SHP77 (cell line): ENCODE results near the gene CNTROB.

Experiments used
- DNase-seq, 2 experiments: peaks; one replicate each; lab custom pipeline; 2025; lab: John Stamatoyannopoulos, UW

Gene CNTROB

DNA sequence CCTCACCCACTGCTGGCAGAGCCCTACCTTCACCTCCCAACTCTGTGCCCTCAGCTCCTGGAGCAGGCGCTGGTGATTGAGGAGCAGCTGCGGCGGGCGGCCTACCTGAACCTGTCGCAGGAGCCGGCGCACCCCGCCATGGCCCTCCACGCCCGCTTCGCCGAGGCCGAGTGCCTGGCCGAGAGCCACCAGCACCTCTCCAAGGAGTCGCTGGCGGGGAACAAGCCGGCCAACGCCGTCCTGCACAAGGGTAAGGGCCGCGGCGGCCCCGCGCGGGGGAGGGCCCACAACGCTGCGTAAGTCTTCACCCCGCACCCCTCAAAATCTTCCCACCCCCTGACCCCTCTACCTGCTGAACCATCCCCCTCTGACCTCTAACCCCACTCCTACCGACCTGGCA lies 22.9 kb upstream of the CNTROB start:
- no peak for DNase-seq

DNA sequence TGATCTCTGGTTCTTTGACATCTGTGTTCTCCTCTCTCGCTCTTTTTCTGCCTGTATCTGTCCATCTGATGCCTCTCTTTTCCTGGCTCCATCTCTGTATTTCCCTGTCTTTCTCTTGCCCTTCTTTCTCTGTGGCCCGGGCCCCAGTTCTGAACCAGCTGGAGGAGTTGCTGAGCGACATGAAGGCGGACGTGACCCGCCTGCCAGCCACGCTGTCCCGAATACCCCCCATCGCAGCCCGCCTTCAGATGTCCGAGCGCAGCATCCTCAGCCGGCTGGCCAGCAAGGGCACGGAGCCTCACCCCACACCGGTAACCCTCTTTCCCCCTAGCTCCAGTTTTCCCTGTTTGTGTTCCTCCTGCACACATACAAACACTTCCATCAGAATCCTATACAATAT lies 21.7 kb upstream of the CNTROB start:
- no peak for DNase-seq

DNA sequence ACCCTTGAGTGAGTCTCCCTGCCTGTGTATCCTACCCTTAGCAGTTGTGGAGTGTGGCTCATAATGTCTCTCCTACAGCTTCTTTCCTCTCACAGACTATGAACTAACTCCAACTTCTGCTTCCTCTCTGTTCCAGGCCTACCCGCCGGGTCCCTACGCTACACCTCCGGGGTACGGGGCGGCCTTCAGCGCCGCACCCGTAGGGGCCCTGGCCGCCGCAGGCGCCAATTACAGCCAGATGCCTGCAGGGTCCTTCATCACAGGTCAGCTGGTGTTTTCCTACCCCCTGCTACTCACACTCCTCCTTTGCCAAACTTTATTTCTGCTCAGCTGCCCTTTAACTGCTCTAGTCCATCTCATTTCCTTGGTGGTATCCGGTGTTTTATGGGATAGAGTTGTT lies 21.3 kb upstream of the CNTROB start:
- DNase-seq, result no peak

DNA sequence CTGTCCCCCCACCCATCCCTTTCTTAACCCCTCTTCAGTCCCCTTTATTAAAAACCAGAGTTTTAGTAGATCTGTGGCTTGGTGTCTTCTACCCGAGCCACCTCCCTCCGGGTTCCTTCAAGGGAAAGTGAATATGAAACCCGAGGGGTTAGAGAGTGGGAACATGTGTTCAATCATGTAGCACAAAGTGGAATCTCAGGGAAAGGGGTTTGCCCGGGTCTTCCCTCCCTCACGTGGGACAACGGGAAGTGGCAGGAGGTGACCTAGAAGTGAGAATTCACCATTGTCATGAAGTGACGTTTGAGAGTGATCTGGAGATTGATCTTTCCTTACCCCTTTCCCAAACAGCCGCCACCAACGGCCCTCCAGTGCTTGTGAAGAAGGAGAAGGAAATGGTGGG lies 20.9 kb upstream of the CNTROB start:
- DNase-seq, result no peak

DNA sequence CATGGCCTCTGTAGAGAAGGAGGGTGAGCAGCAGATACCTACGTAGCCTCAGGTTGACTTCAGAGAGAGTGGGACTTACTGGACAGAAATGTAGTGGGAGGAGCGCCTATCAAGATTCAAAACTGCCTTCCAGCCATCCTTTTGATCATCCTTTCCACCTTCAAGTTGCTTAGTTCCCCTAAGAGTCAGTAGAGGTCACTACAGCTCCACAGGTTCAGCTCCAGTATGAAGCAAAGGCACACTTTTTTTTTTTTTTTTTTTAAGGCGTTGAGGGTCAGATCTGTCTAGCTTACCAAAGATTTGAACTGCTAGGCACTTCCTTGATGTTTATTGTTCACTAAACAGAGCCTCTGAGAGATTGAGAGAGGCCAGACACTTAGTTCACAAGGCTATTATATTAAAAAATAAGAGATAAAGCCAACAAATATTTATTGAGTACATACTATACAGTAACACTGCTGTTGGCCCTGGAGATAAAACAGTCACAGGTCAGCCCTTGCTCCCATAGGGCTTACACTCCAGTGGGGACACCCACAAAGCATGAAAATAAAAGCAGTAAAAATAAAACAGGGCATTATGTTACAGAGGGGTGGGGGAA lies 19.0 kb upstream of the CNTROB start:
- peak; percentile 49 to 65 for DNase-seq

DNA sequence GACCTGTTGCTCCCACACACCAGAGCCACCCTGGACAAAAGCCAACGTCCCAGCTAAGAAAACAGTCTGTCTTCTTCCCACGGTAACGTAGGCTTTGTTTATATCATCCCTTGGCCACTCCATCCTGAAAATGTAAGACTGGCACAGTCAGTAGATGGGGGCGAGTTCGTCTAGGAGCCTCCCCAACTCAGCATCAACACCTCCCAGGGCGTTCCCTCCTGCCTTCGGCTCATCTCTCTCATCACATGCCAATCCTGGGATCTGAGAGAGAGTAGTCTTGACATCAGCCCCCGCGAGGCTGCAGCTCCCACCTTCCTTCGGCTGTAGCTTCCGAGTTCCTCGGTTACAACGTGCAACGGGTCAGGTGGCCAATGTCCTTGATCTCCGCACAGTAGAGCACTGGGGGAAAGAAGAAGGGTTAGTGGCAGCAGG lies 16.8 kb upstream of the CNTROB start:
- DNase-seq, result no peak

DNA sequence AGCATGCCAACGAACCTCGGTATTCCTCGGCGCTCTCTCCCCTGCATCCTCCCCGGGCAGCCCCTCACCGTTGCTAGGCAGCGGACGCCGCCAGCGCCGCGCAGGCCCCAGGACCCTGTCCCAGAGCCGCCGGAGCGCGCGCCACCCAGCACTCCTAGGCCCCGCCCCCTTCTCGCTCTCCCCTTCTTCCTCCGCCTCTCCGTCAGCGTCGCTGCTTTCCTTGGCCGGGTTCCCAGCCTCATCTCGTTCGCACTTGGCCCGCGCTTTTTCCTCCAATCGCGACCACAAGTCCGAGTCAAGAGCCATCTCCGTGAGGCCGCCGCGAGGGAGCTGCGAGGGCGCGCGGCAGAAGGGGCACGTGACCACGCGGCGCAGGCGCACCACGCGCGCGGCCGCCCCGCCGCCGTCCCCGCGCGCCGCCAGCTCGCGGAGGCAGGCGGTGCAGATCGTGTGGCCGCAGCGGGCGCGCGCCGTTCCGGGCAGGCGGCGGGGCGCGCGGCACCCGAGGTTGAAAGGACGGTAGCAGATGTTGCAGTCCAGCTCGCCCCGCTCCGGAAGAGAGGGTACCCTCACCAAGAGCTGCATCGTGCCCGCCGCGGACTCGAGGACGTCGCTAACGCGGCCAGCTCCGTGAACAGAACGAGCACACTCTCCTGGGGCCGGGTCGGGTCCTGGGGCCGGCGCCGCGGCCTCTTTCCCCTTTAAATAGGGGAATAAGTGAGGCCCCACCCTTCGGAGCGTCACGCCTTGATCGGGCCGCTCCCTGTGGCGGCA lies 16.2 kb upstream of the CNTROB start, which contains the start of gene RNF227:
TSS of gene RNF227 (minus strand) at position 679 of the 774 bp plus-strand sequence. CDS start at position 585, 94 bp downstream.
- peak; percentile 98 for DNase-seq

DNA sequence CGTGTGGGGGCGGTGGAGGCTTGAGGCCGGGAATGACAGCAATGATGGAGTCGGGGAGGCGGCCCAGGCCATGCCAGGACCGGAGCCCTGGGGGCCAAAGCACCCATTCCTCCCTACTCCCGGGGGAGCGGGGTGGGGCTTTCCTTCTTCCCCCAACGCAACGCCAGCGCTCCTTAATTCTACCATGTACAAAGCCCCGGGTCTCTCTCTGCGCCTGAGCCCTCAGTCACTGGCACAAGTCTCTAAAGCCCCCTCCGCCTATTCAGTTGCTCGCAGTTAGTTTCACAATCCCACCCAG lies 15.7 kb upstream of the CNTROB start:
- no peak for DNase-seq

DNA sequence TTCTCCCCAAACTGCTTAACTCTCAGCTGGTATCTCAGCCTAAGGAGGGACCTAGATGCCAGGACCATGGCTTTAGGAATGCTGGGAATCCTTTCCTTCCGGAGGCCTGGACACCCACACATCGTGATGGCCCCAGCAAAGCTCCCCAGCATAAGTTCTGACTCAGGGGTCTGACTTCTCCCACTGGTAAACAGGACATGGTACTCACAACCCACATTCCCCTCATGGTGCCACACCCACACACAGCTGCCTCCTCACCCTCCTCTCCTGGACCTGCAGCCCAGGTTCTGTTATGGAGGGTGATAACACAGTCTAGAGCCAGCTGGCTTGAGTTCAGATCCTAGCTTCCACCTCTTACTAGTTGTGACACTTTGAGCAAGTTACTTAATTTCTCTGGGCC lies 15.2 kb upstream of the CNTROB start:
- DNase-seq, result peak in 1 of 2 experiments; percentile 8

DNA sequence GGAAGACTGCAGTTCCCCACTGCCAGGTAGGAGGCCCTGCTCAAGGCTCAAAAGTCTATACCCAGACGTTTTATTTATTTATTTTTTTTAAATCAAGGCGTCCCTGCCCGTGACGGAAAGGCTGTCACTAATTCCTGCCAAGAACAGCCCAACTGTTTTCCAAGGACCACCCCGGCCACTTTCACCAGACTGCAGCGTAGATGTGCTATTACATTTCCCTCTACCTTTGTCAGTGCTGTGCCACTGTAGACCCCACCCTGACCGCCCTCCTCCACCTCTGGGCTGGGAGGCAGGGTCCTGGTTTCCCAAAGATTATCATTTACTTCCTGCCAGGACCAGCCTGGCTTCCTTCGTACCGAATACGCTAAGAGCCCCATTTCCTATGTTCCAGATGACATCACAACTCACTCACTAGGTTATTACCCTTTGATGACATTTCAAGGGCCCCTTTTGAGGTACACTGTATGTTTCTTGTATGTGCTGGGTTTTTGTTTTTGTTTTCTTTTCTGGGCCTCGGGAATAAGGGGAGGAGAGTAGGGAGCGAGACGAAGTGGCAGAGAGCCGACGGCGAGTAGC lies 9.6 kb upstream of the CNTROB start:
- no peak for DNase-seq

DNA sequence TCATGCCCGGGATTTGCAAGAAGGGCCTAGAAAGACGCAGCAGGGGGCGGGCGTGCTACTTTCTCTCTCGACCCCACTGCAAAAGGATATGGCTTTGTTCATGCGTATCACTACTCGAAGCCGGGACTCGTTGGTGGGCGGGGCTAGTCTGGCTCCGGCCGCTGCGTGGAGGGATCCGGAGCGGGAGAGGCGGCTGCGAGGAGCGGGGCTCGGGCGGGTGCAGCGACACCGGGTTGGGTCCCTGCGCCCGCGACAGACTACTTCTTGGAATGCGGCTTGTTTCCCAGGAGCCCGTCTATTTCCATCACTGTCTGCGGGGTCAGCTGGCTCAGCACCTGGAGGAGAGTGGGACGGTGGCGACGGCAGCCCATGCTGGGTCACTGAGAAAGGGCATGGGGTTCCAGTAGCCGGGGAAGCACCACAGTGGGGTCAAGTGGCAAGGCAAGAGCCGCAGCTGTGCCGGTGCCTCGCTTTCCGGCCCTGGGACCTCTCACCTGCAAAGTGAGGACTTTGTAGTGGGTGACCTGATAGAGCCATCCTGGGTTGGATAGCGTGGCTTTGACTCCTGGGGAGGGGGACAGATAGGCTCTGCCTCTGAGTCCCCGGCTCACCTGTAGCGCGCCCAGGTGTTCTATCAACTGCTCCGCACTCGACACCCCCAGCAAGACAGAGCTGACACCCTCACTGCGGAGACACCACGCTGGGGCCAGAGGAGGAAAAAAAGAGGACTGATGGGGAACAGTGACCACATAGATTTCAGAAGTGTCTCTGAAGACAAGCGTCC lies 9.0 kb upstream of the CNTROB start:
- DNase-seq, result no peak

DNA sequence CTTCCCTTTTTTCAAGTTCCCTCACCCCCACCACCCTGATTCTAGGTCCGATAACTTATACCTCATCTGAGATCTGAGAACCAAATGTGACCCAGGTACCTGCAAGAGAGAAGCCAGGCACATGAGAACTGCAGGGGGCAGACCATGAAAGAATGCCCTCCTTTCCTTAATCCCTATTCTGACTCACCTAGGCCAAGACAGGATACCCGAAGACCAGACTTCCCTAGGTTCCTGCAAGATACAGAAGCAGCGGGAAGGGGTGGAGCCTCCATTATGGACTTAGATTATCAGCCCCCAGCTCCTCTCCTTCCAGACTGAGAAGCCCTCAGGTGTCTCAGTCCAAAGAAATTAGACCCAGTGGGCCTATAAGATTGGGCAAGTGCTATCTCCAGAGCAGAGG lies 4.4 kb upstream of the CNTROB start:
- DNase-seq, result no peak

DNA sequence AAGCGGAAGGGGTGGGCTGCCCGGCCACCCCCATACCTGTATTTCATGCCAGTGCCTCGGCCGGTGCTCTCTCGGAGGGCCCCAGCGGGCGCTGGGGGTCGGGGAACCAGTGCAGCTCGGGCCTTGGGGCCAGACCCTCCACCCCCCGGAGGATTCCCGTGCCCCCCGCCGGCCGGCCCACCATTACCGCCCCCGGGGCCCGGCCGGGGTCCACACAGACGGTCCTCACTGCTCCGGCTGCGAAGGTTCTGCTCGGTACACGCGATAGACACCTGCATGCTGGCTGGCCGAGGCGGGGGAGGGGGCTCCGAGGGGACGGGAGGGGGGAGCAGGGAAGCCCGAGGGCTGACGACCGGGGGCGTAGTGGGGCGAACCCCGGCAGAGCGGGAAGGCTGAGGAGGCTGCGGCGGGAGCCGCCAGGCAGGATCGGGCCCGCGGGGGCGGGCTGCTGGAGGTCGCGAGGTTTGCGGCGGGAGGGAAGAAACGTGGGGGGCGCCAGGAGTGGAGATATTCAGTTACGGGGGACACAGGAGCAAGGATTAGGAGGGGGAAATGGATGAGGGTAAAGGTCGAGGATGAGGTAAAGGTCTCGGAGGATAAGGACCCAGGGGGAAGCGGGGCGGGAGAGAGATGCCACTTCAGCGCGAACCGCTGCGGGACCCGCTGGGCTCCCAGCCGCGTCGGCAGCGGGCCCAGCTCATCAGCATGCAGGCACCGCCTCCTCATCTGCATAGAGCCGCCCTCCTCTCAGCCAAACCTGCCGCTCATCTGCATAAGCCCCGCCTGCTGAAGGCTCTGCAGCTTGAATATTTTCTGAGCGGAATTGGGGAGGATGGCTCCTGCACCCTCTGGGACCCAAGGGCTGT lies 2.6 kb upstream of the CNTROB start, which contains the start of gene KCNAB3:
TSS of gene KCNAB3 (minus strand) at position 699 of the 866 bp plus-strand sequence. CDS start at position 278, 421 bp downstream.
- DNase-seq, result no peak

DNA sequence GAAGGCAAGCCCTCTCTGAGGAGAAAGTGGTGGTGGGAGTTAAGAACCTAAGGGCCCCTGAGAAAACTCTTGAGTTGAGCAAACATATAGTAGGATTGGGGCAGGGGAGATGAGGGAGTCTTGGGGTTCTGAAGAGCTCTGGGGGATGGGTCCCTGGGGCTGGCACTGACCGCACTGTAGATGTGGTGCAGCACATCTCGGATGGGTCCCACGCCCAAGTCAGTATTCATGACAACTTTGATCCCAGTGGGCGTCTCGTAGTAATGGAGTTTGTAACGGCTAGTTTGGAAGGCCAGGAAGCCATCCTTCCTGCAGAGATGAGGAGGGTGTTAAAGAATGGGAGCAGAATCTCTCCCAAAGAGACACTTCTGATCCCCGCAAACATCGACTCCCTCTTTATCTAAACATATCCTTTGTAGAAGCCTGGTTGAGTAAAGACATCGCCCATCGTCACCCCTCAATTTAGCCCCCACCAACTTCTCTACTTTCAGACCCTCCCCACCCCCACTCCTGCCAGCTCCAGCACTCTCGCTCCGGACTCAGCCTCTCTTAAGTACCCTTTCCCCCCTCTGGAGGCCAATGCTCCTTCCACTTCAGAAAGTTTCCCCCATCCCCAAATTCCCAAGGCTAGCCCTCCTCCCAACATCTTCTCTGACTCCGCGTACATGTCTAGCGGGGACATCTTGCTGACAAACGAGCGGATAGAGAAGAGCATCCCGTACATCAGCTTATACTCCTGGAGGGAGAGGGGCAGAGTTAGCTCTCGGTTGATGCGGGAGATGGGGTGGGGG lies 970 bp upstream of the CNTROB start:
- no peak for DNase-seq

DNA sequence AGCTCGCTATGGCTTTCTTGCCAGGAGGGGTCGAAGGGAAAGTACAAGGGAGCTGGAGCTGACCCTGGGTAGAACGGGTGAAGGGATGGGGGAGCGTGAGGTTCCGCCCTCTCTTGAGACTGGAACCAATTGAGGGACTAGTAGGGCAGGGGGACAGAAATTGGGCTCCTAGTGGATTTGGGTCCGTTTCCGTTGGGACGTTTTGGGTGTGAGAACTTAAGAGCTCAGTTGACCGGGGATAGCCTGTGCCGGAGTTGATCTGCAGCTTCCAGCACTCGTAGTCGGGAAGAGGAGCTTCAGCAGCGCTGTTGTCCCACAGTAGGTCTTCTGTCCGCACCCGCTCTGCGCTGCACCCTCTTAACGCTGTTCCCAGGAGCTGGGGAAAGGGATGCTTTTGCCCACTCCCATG lies 481 bp downstream of the CNTROB start:
- peak; percentile 47 to 53 for DNase-seq

DNA sequence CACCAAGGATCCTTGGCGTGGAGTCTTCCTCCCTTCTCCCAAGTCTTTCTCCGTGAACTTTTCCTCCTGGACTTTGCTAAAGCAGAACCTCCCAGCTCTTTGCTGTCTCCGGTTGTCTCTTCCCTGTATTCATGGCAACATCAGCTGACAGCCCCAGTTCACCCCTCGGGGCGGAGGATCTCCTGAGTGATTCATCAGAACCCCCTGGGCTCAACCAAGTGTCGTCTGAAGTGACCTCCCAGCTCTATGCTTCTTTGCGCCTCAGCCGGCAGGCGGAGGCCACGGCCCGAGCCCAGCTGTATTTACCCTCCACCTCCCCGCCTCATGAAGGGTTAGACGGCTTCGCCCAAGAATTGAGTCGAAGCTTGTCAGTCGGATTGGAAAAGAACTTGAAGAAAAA lies 943 bp downstream of the CNTROB start:
- DNase-seq, result peak; percentile 39 to 43

DNA sequence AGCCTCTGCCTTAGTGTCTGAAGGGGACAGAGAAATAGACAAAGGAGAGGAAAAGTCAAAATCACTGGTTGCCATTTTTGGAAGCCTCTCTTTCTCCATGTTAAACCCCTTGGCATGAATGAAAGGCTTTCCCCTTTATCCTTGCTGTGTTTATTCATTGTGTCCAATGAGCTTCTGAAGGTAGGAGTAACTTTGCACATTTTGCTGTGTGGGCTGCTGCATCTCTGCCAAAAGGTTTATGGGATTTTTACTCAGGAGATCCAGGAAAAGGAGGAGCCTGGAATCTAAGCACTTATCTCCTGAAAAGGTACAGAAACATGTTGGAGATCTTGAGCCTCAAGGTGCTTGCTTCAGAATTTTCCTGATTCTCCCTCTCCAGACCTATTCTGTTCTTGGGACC lies 3.9 kb downstream of the CNTROB start:
- DNase-seq, result no peak

DNA sequence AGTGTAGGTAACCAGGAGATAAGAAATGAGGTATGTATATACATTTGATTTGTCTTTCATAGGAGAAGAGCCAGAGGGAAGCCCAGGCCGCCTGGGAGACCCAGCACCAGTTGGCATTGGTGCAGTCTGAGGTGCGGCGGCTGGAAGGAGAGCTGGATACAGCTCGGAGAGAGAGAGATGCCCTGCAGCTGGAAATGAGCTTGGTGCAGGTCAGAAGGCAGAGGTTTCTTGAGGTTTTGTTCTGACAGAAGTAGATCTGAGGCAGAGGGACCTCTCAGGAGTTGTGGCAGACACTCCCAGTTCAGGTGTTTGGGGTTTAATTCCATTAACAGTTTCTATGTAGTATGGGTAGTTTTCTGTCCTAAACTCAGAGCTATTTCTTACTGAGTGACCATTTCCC lies 8.0 kb downstream of the CNTROB start:
- DNase-seq, result no peak

DNA sequence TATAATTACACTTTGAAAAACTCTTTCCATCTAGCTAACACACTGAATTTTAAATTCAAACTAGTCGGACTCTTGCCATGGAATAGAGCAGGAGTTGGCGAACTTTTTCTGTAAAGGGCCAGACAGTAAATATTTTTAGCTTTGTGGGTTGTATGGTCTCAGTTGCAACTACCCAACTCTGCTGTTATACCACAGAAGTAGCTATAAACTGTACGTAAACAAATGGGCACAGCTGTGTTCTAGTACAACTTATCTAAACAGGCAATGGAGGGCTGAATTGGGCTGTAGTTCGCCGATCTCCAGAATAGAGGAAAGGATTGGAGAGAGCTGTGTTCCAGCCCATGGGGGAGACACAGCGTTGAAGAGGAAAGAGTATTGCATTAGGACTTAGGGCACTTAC lies 8.7 kb downstream of the CNTROB start:
- DNase-seq, result no peak

DNA sequence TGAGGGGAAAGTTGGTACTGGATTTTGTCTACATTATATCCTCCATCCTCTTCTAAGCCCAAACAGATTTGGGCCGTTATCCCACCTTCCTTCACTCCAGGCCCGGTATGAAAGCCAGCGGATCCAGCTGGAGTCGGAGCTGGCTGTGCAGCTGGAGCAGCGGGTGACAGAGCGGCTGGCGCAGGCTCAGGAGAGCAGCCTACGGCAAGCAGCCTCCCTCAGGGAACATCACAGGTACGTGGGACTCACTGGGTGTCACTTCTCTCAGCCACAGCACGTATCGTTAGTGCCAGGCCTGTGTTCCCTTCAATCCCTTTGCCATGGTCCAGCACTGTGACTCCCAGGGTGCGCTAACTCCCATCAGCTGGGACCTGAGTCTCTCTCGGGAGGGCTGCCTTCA lies 11.3 kb downstream of the CNTROB start:
- DNase-seq, result no peak

DNA sequence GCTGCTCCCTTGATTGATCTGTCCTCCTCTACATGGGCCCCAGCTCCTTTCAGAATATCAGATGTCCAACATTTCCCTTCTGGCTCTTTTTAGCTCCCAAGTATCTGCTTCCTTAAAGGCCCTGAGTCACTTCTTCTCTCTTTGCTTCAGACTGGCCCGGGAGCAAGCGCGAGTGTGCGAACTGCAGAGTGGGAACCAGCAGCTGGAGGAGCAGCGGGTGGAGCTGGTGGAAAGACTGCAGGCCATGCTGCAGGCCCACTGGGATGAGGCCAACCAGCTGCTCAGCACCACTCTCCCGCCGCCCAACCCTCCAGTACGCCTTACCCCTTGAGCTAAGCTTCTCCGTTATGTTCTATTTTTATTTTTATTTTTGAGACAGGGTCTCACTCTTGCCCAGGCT lies 12.3 kb downstream of the CNTROB start:
- DNase-seq, result no peak
